Mesendoderm (in vitro differentiated cells): ENCODE data around the gene SLC39A10.
"Not testable (repeated sequence)": the region's sequence is repeated elsewhere in the genome, so short reads cannot be mapped to it uniquely, and the experiment has no call there.

ENCODE experiments used
- DNase-seq: peaks from one replicate; pipeline ENCODE4 v3.0.0; 2013
- H2AK5ac ChIP-seq: 2 replicates; pipeline ENCODE4 v1.6.1; 2013; ENCODE audit warnings: low read length, inconsistent platforms
- H2BK120ac ChIP-seq: 2 replicates; pipeline ENCODE4 v1.6.1; 2013; ENCODE audit warnings: low read depth, mild to moderate bottlenecking, low read length, moderate library complexity, mixed read lengths
- H2BK15ac ChIP-seq: replicated peaks from 2 replicates; pipeline ENCODE4 v1.6.1; 2013; ENCODE audit warnings: low read depth, mild to moderate bottlenecking, moderate library complexity
- H2BK5ac ChIP-seq: 2 replicates; pipeline ENCODE4 v1.6.1; 2013; ENCODE audit warnings: low read length, inconsistent platforms
- H3K18ac ChIP-seq: 2 replicates; pipeline ENCODE4 v1.6.1; 2013; ENCODE audit warnings: mild to moderate bottlenecking, low read length, mixed read lengths
- H3K23ac ChIP-seq: one replicate; pipeline ENCODE4 v1.6.1; 2013; ENCODE audit warnings: low read length
- H3K27ac ChIP-seq: 2 replicates; pipeline ENCODE4 v1.5.1; 2013; ENCODE audit warnings: low read depth, mild to moderate bottlenecking, inconsistent platforms, low read length, moderate library complexity
- H3K27me3 ChIP-seq: 2 replicates; pipeline ENCODE4 v1.6.1; 2013; ENCODE audit warnings: low read length, control low read depth, mild to moderate bottlenecking, inconsistent platforms; ENCODE audit not compliant: insufficient read depth, poor library complexity
- H3K36me3 ChIP-seq: 2 replicates; pipeline ENCODE4 v1.6.1; 2013; ENCODE audit warnings: low read length, inconsistent platforms; ENCODE audit not compliant: control insufficient read depth, insufficient read depth
- H3K4ac ChIP-seq: one replicate; pipeline ENCODE4 v1.6.1; 2013; ENCODE audit warnings: low read depth, mild to moderate bottlenecking, low read length, moderate library complexity
- H3K4me1 ChIP-seq: 2 replicates; pipeline ENCODE4 v1.6.1; 2013; ENCODE audit warnings: low read depth, low read length, inconsistent platforms; ENCODE audit not compliant: control insufficient read depth
- H3K4me2 ChIP-seq: 2 replicates; pipeline ENCODE4 v1.6.1; 2013; ENCODE audit warnings: low read length
- H3K4me3 ChIP-seq: 2 replicates; pipeline ENCODE4 v1.5.1; 2013; ENCODE audit warnings: mild to moderate bottlenecking, low read length
- H3K56ac ChIP-seq: one replicate; pipeline ENCODE4 v1.6.1; 2013; ENCODE audit warnings: low read length
- H3K79me1 ChIP-seq: 2 replicates; pipeline ENCODE4 v1.6.1; 2013; ENCODE audit warnings: low read length, inconsistent platforms
- H3K79me2 ChIP-seq: 2 replicates; pipeline ENCODE4 v1.6.1; 2013; ENCODE audit warnings: mild to moderate bottlenecking, low read length; ENCODE audit not compliant: control insufficient read depth, insufficient read depth
- H3K9ac ChIP-seq: 2 replicates; pipeline ENCODE4 v1.6.1; 2013; ENCODE audit warnings: low read length, inconsistent platforms
- H4K5ac ChIP-seq: one replicate; pipeline ENCODE4 v1.6.1; 2013; ENCODE audit warnings: low read length
- H4K8ac ChIP-seq: one replicate; pipeline ENCODE4 v1.6.1; 2013; ENCODE audit warnings: low read depth, mild to moderate bottlenecking, control low read depth, low read length, moderate library complexity
- whole genome bisulfite sequencing: extraction: QIAGEN DNeasy Blood & Tissue Kit; methylation state at CpG from one replicate; pipeline ENCODE4 v1.1.7; 2013; ENCODE audit warnings: low lambda C conversion rate, missing lambda C conversion rate; ENCODE audit not compliant: insufficient coverage; ENCODE audit errors: extremely low coverage; 5-methylcytosine and 5-hydroxymethylcytosine counted together

Gene SLC39A10

DNA sequence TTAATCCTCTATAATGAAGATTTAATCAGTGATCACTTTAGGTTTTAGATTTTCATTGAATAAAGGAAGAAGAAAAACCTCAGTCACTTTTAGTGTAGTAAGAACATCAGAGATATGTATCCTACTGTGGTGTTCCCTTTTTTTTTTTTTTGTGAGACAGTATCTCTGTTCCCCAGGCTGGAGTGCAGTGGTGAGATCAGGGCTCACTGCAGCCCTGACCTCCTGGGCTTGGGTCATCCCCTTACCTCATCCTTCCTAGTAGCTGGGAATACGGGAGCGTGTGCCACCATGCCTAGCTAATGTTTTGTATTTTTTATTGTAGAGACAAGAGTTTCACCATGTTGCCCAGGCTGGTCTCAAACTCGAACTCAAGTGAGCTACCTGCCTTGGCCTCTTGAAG lies 5.1 kb downstream of the SLC39A10 start:
- no peak overlapping the region for H3K9ac ChIP-seq
- no peak overlapping the region for H3K4me3 ChIP-seq
- no peak overlapping the region for H3K56ac ChIP-seq
- H3K4me1 ChIP-seq, result no peaks in the 10 kb centered on the region
- DNase-seq, result peak; percentile 32
- H3K79me1 ChIP-seq, result no peaks in the 10 kb centered on the region
- no peak overlapping the region for H2BK120ac ChIP-seq
- H3K4ac ChIP-seq, result no peak overlapping the region
- H2BK5ac ChIP-seq, result no peak overlapping the region
- H2AK5ac ChIP-seq, result no peak overlapping the region
- WGBS, result no CpG with 5 or more reads among the region's 3 CpGs
- no peak overlapping the region for H4K8ac ChIP-seq
- no peak overlapping the region for H3K27ac ChIP-seq
- peaks cover 26% of the 10 kb centered on the region for H3K79me2 ChIP-seq
- no peak overlapping the region for H2BK15ac ChIP-seq
- no peak overlapping the region for H4K5ac ChIP-seq
- no peak overlapping the region for H3K23ac ChIP-seq
- H3K36me3 ChIP-seq, result no peaks in the 10 kb centered on the region
- no peak overlapping the region for H3K4me2 ChIP-seq
- no peak overlapping the region for H3K18ac ChIP-seq
- H3K27me3 ChIP-seq, result no peaks in the 10 kb centered on the region

GRCh38 chr2:195663007-195663406 lies 6.0 kb downstream of the SLC39A10 start:
- peaks cover 18% of the 10 kb centered on the region for H3K79me2 ChIP-seq
- no CpG with 5 or more reads among the region's 3 CpGs for WGBS

GRCh38 chr2:195664528-195664927 lies 7.5 kb downstream of the SLC39A10 start:
- no peak overlapping the region for H3K4me3 ChIP-seq
- H3K4me2 ChIP-seq, result no peak overlapping the region
- H3K56ac ChIP-seq, result no peak overlapping the region
- H3K36me3 ChIP-seq, result no peaks in the 10 kb centered on the region
- peaks cover 11% of the 10 kb centered on the region for H3K79me2 ChIP-seq
- H3K4ac ChIP-seq, result no peak overlapping the region
- WGBS, result no CpG with 5 or more reads among the region's 1 CpG
- no peak overlapping the region for H3K23ac ChIP-seq
- H3K4me1 ChIP-seq, result no peaks in the 10 kb centered on the region
- DNase-seq, result no peak
- no peak overlapping the region for H2AK5ac ChIP-seq
- H3K27me3 ChIP-seq, result no peaks in the 10 kb centered on the region
- no peak overlapping the region for H4K8ac ChIP-seq
- H2BK15ac ChIP-seq, result no peak overlapping the region
- H2BK5ac ChIP-seq, result no peak overlapping the region
- H3K79me1 ChIP-seq, result peaks cover under 1% of the 10 kb centered on the region
- no peak overlapping the region for H3K18ac ChIP-seq
- no peak overlapping the region for H2BK120ac ChIP-seq
- H4K5ac ChIP-seq, result no peak overlapping the region
- no peak overlapping the region for H3K27ac ChIP-seq
- H3K9ac ChIP-seq, result no peak overlapping the region

More at GRCh38 chr2:195663007-195663406, 6.0 kb downstream of the SLC39A10 start:
- no peaks in the 10 kb centered on the region for H3K36me3 ChIP-seq
- no peak overlapping the region for H3K9ac ChIP-seq
- H3K4me3 ChIP-seq, result no peak overlapping the region
- no peaks in the 10 kb centered on the region for H3K4me1 ChIP-seq
- DNase-seq, result no peak
- no peak overlapping the region for H2BK15ac ChIP-seq
- H3K18ac ChIP-seq, result no peak overlapping the region
- no peak overlapping the region for H2BK120ac ChIP-seq
- H3K56ac ChIP-seq, result no peak overlapping the region
- H2AK5ac ChIP-seq, result no peak overlapping the region
- no peak overlapping the region for H2BK5ac ChIP-seq
- no peaks in the 10 kb centered on the region for H3K27me3 ChIP-seq
- no peak overlapping the region for H3K23ac ChIP-seq
- H3K27ac ChIP-seq, result no peak overlapping the region
- no peaks in the 10 kb centered on the region for H3K79me1 ChIP-seq
- no peak overlapping the region for H4K8ac ChIP-seq
- H3K4me2 ChIP-seq, result no peak overlapping the region
- H3K4ac ChIP-seq, result no peak overlapping the region
- H4K5ac ChIP-seq, result no peak overlapping the region

GRCh38 chr2:195665153-195665552 lies 8.1 kb downstream of the SLC39A10 start:
- H4K5ac ChIP-seq, H3K27me3 ChIP-seq, H2BK15ac ChIP-seq, H3K36me3 ChIP-seq, H3K18ac ChIP-seq, H3K4me2 ChIP-seq, DNase-seq, H3K9ac ChIP-seq, H3K4me1 ChIP-seq, H4K8ac ChIP-seq, H2BK5ac ChIP-seq, H3K79me1 ChIP-seq, H3K23ac ChIP-seq, H2BK120ac ChIP-seq, H3K4ac ChIP-seq, H2AK5ac ChIP-seq, H3K27ac ChIP-seq, H3K4me3 ChIP-seq, H3K56ac ChIP-seq: not testable (repeated sequence)
- WGBS, result no CpG with 5 or more reads among the region's 4 CpGs
- peaks cover 11% of the 10 kb centered on the region for H3K79me2 ChIP-seq

DNA sequence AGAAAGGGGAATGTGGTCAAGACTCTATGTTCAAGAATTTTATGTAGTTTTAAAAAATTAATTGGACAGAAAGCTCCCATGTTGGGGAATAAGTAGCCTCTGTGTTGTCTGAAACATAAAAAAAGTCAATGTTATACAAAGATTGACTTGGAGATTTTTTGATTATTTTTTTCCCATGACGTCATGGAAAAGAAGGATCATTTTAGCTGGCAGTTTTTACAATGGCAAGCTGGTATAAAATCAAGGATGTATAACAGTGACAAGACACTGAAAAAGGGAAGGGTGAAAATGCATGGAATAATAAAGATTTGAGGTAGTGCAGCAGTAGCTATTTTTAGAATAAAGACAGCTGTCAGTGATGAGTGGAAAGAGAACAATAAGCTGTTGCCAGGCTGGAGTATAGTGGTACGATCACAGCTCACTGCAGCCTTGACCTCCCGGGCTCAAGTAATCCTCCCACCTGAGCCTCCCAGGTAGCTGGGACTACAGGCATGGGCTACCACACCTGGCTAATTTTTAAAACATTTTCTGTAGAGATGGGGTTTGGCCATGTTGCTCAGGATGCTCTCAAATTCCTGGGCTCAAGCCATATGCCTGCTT lies 9.2 kb downstream of the SLC39A10 start:
- H3K4ac ChIP-seq, result no peak overlapping the region
- H2AK5ac ChIP-seq, result no peak overlapping the region
- H3K79me1 ChIP-seq, result peaks cover 2% of the 10 kb centered on the region
- H4K8ac ChIP-seq, result no peak overlapping the region
- peaks cover 10% of the 10 kb centered on the region for H3K79me2 ChIP-seq
- H3K9ac ChIP-seq, result no peak overlapping the region
- no peak overlapping the region for H3K4me3 ChIP-seq
- no peak overlapping the region for H2BK15ac ChIP-seq
- H3K4me2 ChIP-seq, result no peak overlapping the region
- no peak for DNase-seq
- no peaks in the 10 kb centered on the region for H3K27me3 ChIP-seq
- no peak overlapping the region for H2BK5ac ChIP-seq
- H3K36me3 ChIP-seq, result no peaks in the 10 kb centered on the region
- no peak overlapping the region for H3K23ac ChIP-seq
- WGBS, result no CpG with 5 or more reads among the region's 3 CpGs
- H3K56ac ChIP-seq, result no peak overlapping the region
- H3K18ac ChIP-seq, result no peak overlapping the region
- H2BK120ac ChIP-seq, result no peak overlapping the region
- H3K27ac ChIP-seq, result no peak overlapping the region
- no peak overlapping the region for H4K5ac ChIP-seq
- no peaks in the 10 kb centered on the region for H3K4me1 ChIP-seq

GRCh38 chr2:195667974-195668373 lies 10.9 kb downstream of the SLC39A10 start:
- Histone ChIP-seq H3K9ac (no peak overlapping the region), H3K56ac (no peak overlapping the region), H3K36me3 (no peaks in the 10 kb centered on the region), H3K27ac (no peak overlapping the region), H2BK15ac (no peak overlapping the region), H3K4ac (no peak overlapping the region), H2BK120ac (no peak overlapping the region), H3K4me2 (no peak overlapping the region), H2AK5ac (no peak overlapping the region), H3K27me3 (no peaks in the 10 kb centered on the region), H3K4me1 (no peaks in the 10 kb centered on the region), H4K5ac (no peak overlapping the region), H3K79me1 (peaks cover 4% of the 10 kb centered on the region), H3K18ac (no peak overlapping the region), H3K79me2 (peaks cover 3% of the 10 kb centered on the region), H3K4me3 (no peak overlapping the region), H4K8ac (no peak overlapping the region), H2BK5ac (no peak overlapping the region), H3K23ac (no peak overlapping the region)
- DNase-seq, result no peak
